K562 (cell line): ENCODE measurements around the gene TUBB4B.

Experiments
- ATF3 ChIP-seq, 2 experiments: fragments of 450-650 bp in 1 of 2; sonication (generic) in 1 of 2; formaldehyde crosslinking in 1 of 2; IDR thresholded peaks in 1 of 2; conservative IDR thresholded peaks in 1 of 2; 2 replicates each; pipeline versions ENCODE4 v1.6.1 to v1.8.1; 2016 to 2023; ENCODE audit warnings: mild to moderate bottlenecking in 2 of 2, moderate library complexity in 2 of 2, inconsistent platforms in 1 of 2, missing genetic modification reagents in 1 of 2
- CTCF ChIP-seq, 3 experiments: IDR thresholded peaks in 2 of 3; conservative IDR thresholded peaks in 1 of 3; 2 replicates each; pipeline ENCODE4 v1.5.1; 2011 to 2012; ENCODE audit warnings: low read length in 3 of 3, mild to moderate bottlenecking in 3 of 3, control low read depth in 2 of 3, improper control_type of control experiment in 1 of 3, inconsistent platforms in 1 of 3, low read depth in 1 of 3, mixed read lengths in 1 of 3, moderate library complexity in 1 of 3; ENCODE audit not compliant: insufficient read depth in 2 of 3
- EGR1 ChIP-seq: fragments of 450-650 bp; conservative IDR thresholded peaks from 2 replicates; pipeline ENCODE4 v1.6.1; 2017; ENCODE audit warnings: mild to moderate bottlenecking
- ETS1 ChIP-seq: conservative IDR thresholded peaks from 2 replicates; pipeline ENCODE4 v1.6.1; 2011; ENCODE audit warnings: low read depth, mild to moderate bottlenecking, low read length; ENCODE audit not compliant: control insufficient read depth
- NFIC ChIP-seq: fragments of 450-650 bp; IDR thresholded peaks from 2 replicates; pipeline ENCODE4 v1.6.1; 2017; ENCODE audit warnings: mild to moderate bottlenecking, inconsistent platforms
- RAD51 ChIP-seq: fragments of 450-650 bp; IDR thresholded peaks from 2 replicates; pipeline ENCODE4 v1.7.1; 2016; ENCODE audit warnings: low read depth, mild to moderate bottlenecking, borderline replicate concordance
- SIRT6 ChIP-seq: IDR thresholded peaks from one replicate; pipeline ENCODE4 v1.6.1; 2012; ENCODE audit warnings: low read depth, mild to moderate bottlenecking, control low read depth, inconsistent platforms, low read length, moderate library complexity
- SMARCA5 ChIP-seq: fragments of 450-650 bp; IDR thresholded peaks from 2 replicates; pipeline ENCODE4 v1.6.1; 2016
- TCF7L2 ChIP-seq: fragments of 150-350 bp; IDR thresholded peaks from 2 replicates; pipeline ENCODE4 v1.6.1; 2016; ENCODE audit warnings: low read depth, mild to moderate bottlenecking, low read length, moderate library complexity
- ZKSCAN8 ChIP-seq: fragments of 200-800 bp; sonication (Bioruptor generic); IDR thresholded peaks from 2 replicates; pipeline ENCODE4 v1.6.1; 2016; ENCODE audit warnings: missing genetic modification characterization, missing compliant biosample characterization
- ZNF212 ChIP-seq: fragments of 450-650 bp; formaldehyde crosslinking; IDR thresholded peaks from 2 replicates; pipeline ENCODE4 v1.4.0; 2020; ENCODE audit warnings: mild to moderate bottlenecking

- TF ChIP-seq ATF3 (IDR thresholded peaks at IDR 0.05) (no peak), ATF3 (CRISPR knock-in tag; conservative IDR thresholded peaks at IDR 0.05) (no peak), ZKSCAN8 (CRISPR knock-in tag) (no peak), SIRT6 (no peak), EGR1 (no peak), RAD51 (peak; percentile 63; the same call in 1 of the 2 replicates), TCF7L2 (no peak), ZNF212 (CRISPR knock-in tag) (no peak), NFIC (peak; percentile 95), ETS1 (0 out of 2 replicates have a peak, but pooled peaks have one; percentile 49), SMARCA5 (no peak), CTCF (IDR thresholded peaks at IDR 0.05 in 2 of 3, conservative IDR thresholded peaks at IDR 0.05 in 1 of 3; ENCODE audit: insufficient read depth in 2 of 3, low read depth in 1 of 3, low read length in 3 of 3) (no peak)
These were observed 35.6 kb downstream of the TUBB4B start for GRCh38 chr9:137276473-137277328.
